Measurements from ENCODE around the gene GBP7. TPM values are rescaled to one million over a fixed set of nuclear protein-coding genes. Genes with fewer than 3 reads are reported as not detected.
"Not testable (repeated sequence)": the region's sequence is repeated elsewhere in the genome, so short reads cannot be mapped to it uniquely, and the experiment has no call there.

GBP7 gene
- polyA plus RNA-seq, 3 donors, result not detected

GRCh38 chr1:89218941-89219340 lies 43.1 kb upstream of the GBP7 start:
- H3K27ac Mint-ChIP-seq; H4K20me1 ChIP-seq (ENCODE audit: insufficient read depth, low read length): not testable (repeated sequence)

GRCh38 chr1:89213347-89213746 lies 37.5 kb upstream of the GBP7 start:
- no CpG with 5 or more reads among the region's 1 CpG for WGBS (ENCODE audit: insufficient coverage)
- Histone ChIP-seq H3K27me3 (ENCODE audit: control insufficient read depth in 2 of 2, insufficient read depth in 2 of 2, low read length in 2 of 2) (no peaks in the 10 kb centered on the region), H3K4me3 (replicated peaks in 1 of 3; ENCODE audit: low read depth in 2 of 3, low read length in 3 of 3) (no peak overlapping the region), H3K4me2 (replicated peaks; ENCODE audit: extremely low read depth, low read length, poor library complexity, severe bottlenecking) (no peak overlapping the region), H3K9me3 (replicated peaks in 1 of 2; ENCODE audit: control insufficient read depth in 1 of 2, insufficient read depth in 1 of 2, low read length in 2 of 2) (peaks cover 15 to 25% of the 10 kb centered on the region in 2 donors), H3K4me1 (ENCODE audit: control insufficient read depth in 1 of 2, insufficient read depth in 2 of 2, low read length in 2 of 2) (no peaks in the 10 kb centered on the region), H3K27ac (ENCODE audit: low read depth in 1 of 2, low read length in 2 of 2) (no peak overlapping the region), H3K36me3 (replicated peaks in 1 of 2; ENCODE audit: control insufficient read depth in 1 of 2, insufficient read depth in 2 of 2, low read length in 2 of 2) (no peaks in the 10 kb centered on the region), H3K79me2 (ENCODE audit: insufficient read depth, low read length) (no peaks in the 10 kb centered on the region), H3K9ac (ENCODE audit: insufficient read depth, low read length, poor library complexity, severe bottlenecking) (no peak overlapping the region), H2AFZ (ENCODE audit: insufficient read depth, low read depth, low read length, poor library complexity, severe bottlenecking) (no peak overlapping the region), H4K20me1 (ENCODE audit: insufficient read depth, low read length) (no peaks in the 10 kb centered on the region)
- no peaks in the 10 kb centered on the region for H3K4me1 Mint-ChIP-seq
- H3K27ac Mint-ChIP-seq, result no peak overlapping the region
- intact Hi-C loops (cut with micrococcal nuclease), result no loop called here
- no peak overlapping the region for H3K4me3 Mint-ChIP-seq
- no peaks in the 10 kb centered on the region for H3K36me3 Mint-ChIP-seq
- no peak for DNase-seq
- peaks cover 0 to 4% (median 0%) of the 10 kb centered on the region in 3 donors for H3K27me3 Mint-ChIP-seq (ENCODE audit: low read depth in 3 of 3)
- peaks cover 8 to 26% (median 22%) of the 10 kb centered on the region in 7 donors for H3K9me3 Mint-ChIP-seq
- TF ChIP-seq CTCF (IDR thresholded peaks at IDR 0.05), result no peak

More at GRCh38 chr1:89218941-89219340, 43.1 kb upstream of the GBP7 start:
- H3K4me3 Mint-ChIP-seq; H3K27me3 ChIP-seq (ENCODE audit: control insufficient read depth in 2 of 2, insufficient read depth in 2 of 2, low read length in 2 of 2); H3K27me3 Mint-ChIP-seq (ENCODE audit: low read depth in 3 of 3); H3K36me3 Mint-ChIP-seq; DNase-seq; H3K4me2 ChIP-seq (replicated peaks; ENCODE audit: extremely low read depth, low read length, poor library complexity, severe bottlenecking); H3K4me1 Mint-ChIP-seq; H3K79me2 ChIP-seq (ENCODE audit: insufficient read depth, low read length); H3K27ac ChIP-seq (ENCODE audit: low read depth in 1 of 2, low read length in 2 of 2); H3K4me3 ChIP-seq (replicated peaks in 1 of 3; ENCODE audit: low read depth in 2 of 3, low read length in 3 of 3); H3K4me1 ChIP-seq (ENCODE audit: control insufficient read depth in 1 of 2, insufficient read depth in 2 of 2, low read length in 2 of 2); H3K36me3 ChIP-seq (replicated peaks in 1 of 2; ENCODE audit: control insufficient read depth in 1 of 2, insufficient read depth in 2 of 2, low read length in 2 of 2); intact Hi-C loops (cut with micrococcal nuclease); H2AFZ ChIP-seq (ENCODE audit: insufficient read depth, low read depth, low read length, poor library complexity, severe bottlenecking); H3K9ac ChIP-seq (ENCODE audit: insufficient read depth, low read length, poor library complexity, severe bottlenecking): not testable (repeated sequence)
- 100% methylated on average over 1 of the region's 3 CpGs for WGBS (ENCODE audit: insufficient coverage)
- H3K9me3 Mint-ChIP-seq, result peaks cover 6 to 24% (median 14%) of the 10 kb centered on the region in 7 donors
- H3K9me3 ChIP-seq (replicated peaks in 1 of 2; ENCODE audit: control insufficient read depth in 1 of 2, insufficient read depth in 1 of 2, low read length in 2 of 2), result peaks cover 14 to 17% of the 10 kb centered on the region in 2 donors
